Measurements from ENCODE around the gene EXOC6. TPM values are rescaled to one million over a fixed set of nuclear protein-coding genes. Genes with fewer than 3 reads are reported as not detected.

Gene EXOC6
- total RNA-seq, 1 experiment from 2014 or later, result 10.7 TPM

Small RNAs within 50 kb of the gene (small RNA-seq; reads per million reads assigned to genes)
- not detected for gene AL392103.1

Other genes with a start within 250 kb of the EXOC6 start
- 1.4 and 2.0 TPM in 2 replicates for gene HHEX, start 158.6 kb upstream of the EXOC6 start, total RNA-seq (2014; rRNA removed; shearing (Covaris generic))
- 0.18 and 0.23 TPM in 2 replicates for gene CYP26C1, start 212.3 kb downstream of the EXOC6 start, total RNA-seq (2014; rRNA removed; shearing (Covaris generic))
- gene CYP26A1, start 225.4 kb downstream of the EXOC6 start, total RNA-seq (2014; rRNA removed; shearing (Covaris generic)), result 2.1 and 2.6 TPM in 2 replicates